Bronchial epithelial cell (primary cell): ENCODE measurements around the gene NACC1. TPM values are rescaled to one million over a fixed set of nuclear protein-coding genes. Genes with fewer than 3 reads are reported as not detected.

Experiments
- DNase-seq: peaks from one replicate; pipeline ENCODE4 v3.0.0-alpha.2; 2010; ENCODE audit warnings: low read depth
- FAIRE-seq: peaks from 2 replicates; lab custom pipeline; 2011; peaks lifted over from hg19 to GRCh38; lab: Jason Lieb, UNC
- H3K27me3 ChIP-seq: 2 replicates; pipeline ENCODE4 v1.5.1; 2011; ENCODE audit warnings: low read length; ENCODE audit not compliant: control insufficient read depth, insufficient read depth
- H3K36me3 ChIP-seq: 2 replicates; pipeline ENCODE4 v1.5.1; 2011; ENCODE audit warnings: low read length; ENCODE audit not compliant: control insufficient read depth, insufficient read depth
- H3K4me3 ChIP-seq: 2 replicates; pipeline ENCODE4 v1.5.1; 2011; ENCODE audit warnings: mild to moderate bottlenecking, low read depth, low read length, control low read depth
- total RNA-seq: library from RNA; depleted of rRNA; stranded (reverse); fragments of >200 nt; gene quantifications from 2 replicates; pipeline ENCODE4 v1.2.1, GENCODE V29; 2014
- TF ChIP-seq, protein P1 (sequence below): IDR thresholded peaks from 2 replicates; pipeline ENCODE4 v1.5.1; 2011; ENCODE audit warnings: mild to moderate bottlenecking, moderate library complexity, low read length, control low read depth, inconsistent platforms; ENCODE audit not compliant: insufficient read depth, severe bottlenecking

The NACC1 gene
- total RNA-seq, 1 donor from 2014 or later = 20.3 TPM

DNA sequence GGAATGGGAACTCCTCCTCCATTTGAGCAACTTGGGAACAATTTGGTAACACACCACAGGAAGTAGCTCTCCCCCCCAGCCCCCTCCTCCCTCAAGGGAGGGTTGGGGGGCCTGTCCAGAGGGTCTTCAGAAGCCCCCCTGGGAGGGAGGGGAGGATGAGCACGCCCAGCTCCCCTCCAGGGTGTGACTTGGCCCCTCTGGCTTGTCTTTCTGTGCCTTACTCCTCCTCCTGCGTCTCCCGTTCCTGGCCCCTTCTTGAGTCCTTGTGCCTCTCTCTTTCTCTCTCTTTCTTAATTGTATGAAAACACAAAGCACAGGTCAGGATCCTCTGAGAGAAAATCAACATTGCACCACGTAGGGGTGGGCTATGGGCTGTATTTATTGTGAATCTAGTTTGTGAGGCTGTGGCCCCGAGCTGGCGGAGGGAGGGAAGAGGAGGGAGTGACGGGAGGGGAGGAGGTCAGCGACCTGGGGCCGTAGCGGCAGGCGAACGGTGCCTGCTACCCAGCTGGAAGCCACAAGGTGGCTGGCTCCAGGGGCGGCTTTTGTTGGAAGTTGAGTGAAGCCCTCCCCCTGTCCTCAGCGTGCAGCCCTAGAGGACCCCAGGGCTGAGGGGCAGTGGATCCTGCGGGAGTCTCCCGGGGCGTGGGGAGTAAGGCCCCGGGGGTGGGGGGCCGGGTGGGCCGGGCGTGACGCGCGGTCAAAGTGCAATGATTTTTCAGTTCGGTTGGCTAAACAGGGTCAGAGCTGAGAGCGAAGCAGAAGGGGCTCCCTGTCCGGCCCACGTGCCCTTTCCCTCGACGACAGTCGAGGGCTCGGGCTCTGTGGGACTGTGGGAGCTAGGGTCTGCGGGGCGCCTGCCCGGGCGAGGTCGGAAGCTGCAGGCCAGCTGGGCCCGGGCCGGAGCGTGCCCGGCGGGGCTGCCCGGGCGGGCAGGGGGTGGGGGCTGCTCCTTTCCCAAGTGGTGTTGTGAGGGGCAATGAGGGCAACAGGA is 21.8 kb upstream of the NACC1 start:
- H3K27me3 ChIP-seq = no peaks in the 10 kb centered on the region
- no peak for DNase-seq
- no peak for FAIRE-seq
- H3K4me3 ChIP-seq = no peak overlapping the region
- TF ChIP-seq, protein P1, sequence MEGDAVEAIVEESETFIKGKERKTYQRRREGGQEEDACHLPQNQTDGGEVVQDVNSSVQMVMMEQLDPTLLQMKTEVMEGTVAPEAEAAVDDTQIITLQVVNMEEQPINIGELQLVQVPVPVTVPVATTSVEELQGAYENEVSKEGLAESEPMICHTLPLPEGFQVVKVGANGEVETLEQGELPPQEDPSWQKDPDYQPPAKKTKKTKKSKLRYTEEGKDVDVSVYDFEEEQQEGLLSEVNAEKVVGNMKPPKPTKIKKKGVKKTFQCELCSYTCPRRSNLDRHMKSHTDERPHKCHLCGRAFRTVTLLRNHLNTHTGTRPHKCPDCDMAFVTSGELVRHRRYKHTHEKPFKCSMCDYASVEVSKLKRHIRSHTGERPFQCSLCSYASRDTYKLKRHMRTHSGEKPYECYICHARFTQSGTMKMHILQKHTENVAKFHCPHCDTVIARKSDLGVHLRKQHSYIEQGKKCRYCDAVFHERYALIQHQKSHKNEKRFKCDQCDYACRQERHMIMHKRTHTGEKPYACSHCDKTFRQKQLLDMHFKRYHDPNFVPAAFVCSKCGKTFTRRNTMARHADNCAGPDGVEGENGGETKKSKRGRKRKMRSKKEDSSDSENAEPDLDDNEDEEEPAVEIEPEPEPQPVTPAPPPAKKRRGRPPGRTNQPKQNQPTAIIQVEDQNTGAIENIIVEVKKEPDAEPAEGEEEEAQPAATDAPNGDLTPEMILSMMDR = peak; percentile 19
- H3K36me3 ChIP-seq = no peaks in the 10 kb centered on the region

DNA sequence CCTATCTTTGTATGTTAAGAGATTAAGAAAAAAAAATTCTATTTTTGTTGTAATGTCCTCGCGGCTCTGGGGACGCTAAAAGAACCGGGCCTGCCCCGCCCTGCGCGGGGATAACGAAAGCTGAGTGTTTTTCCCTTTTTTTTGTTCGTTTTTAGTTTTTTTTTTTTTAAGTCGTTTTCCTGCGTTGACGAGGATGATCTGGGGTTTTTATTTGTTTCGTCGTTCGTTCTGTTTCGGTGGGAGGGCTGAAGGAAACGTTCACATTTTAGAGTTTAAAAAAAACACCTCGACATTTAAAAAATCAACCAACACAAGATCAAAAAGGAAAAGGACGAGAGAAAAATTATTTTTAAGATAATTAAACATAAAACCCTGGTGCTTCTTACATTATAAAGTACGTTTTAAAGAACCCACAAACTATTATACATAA is 21.0 kb upstream of the NACC1 start:
- Histone ChIP-seq H3K36me3 (no peaks in the 10 kb centered on the region), H3K27me3 (no peaks in the 10 kb centered on the region), H3K4me3 (no peak overlapping the region)
- DNase-seq (no peak), FAIRE-seq (no peak)
- TF ChIP-seq, protein P1 = no peak

DNA sequence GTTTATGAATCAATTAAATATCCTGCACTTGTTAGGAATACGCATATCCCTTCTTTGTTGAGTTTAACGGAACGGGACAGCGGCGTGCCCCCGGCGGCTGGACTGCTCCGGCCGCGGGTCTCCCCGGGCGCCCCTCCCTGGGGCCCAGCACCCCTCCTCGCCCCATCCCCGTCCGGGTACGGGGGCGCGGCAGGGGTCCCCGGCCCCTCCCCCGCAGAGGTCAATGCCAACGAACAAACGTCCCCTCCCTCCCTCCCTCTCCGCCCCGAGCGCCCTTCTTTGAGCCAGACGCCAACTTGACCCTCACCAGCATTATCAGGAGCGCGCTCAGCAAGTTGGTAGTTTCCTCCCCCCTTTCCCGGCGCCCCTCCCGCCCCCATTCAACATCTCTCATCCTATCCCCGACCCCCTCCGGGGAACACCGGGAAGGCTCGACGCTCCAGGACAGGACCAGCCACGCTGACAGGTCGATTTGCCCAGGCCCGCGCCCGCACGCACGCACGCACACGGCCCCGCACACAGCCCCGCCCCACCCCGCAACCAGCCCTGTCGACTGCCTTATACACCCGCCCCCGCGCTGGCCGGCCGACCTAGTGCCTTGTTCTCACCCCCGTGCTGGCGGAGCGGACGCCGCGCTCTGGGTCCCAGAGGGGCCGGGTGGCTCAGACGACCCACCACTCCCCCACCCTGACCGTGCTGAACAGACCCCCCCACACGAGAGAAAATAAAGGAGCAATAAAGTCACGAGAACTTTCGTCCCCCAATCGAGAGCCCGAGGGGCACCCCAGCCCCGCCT is 20.4 kb upstream of the NACC1 start:
- TF ChIP-seq, protein P1 = no peak
- DNase-seq (no peak), FAIRE-seq (no peak)
- H3K4me3 ChIP-seq = no peak overlapping the region
- H3K27me3 ChIP-seq = no peaks in the 10 kb centered on the region
- H3K36me3 ChIP-seq = no peaks in the 10 kb centered on the region

DNA sequence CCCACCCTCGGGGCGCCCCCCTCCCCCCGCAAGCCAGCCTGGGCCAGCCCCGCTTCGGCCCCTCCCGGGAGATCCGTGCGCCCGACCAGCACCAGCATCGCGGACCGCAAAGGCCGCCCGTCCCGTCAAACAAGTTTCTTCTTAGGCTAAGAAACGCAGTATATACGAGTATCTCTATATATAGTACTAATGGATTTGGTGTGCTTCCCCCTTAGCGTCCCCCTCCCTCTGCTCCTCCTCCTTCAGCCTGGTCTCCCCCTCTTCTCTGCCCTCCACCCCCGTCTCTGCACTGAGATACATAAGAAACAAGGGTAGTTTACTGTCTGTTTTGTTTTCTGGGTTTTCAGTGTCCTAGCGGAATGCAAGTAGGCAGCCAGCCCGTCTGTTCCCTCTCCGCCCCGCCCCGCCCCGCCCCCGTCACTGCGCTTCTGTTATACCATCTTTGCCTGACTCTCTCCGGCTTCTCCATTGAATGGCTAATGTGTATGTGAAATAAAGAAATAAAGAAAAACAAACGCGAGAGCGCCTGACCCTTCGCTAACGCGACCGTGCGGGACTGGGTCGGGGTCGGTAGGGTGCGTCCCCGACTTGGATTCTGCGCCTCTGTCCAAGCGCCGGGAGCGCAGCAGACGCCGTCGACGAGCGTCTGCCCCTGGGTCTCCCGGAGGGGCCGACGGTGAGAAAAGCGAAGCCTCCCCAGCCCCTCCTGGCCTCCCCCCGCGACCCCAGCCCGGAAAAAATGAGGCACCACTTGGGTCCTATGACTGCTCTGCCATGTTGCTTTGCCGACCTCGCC is 19.6 kb upstream of the NACC1 start:
- peak overlapping the region; percentile 26 for H3K4me3 ChIP-seq

More for the DNA sequence above, 19.6 kb upstream of the NACC1 start:
- Histone ChIP-seq H3K27me3 (no peaks in the 10 kb centered on the region), H3K36me3 (no peaks in the 10 kb centered on the region)
- TF ChIP-seq, protein P1 = no peak
- FAIRE-seq (no peak), DNase-seq (peak; percentile 16)
